Femur (tissue), 1 donor: ENCODE measurements around the gene SCIMP.
"Not testable (repeated sequence)": the region's sequence is repeated elsewhere in the genome, so short reads cannot be mapped to it uniquely, and the experiment has no call there.

Source experiments
- DNase-seq: peaks from one replicate; pipeline ENCODE4 v3.0.0-alpha.2; 2017

Gene SCIMP

GRCh38 chr17:5234645-5235576, at the start of gene SCIMP:
Gene SCIMP, minus strand, starts transcription at chr17:5234860. Its CDS starts 105 bp downstream, at chr17:5234755.
- DNase-seq = peak; percentile 37

GRCh38 chr17:5283571-5284315, 49.1 kb upstream of the SCIMP start:
- DNase-seq = no peak

GRCh38 chr17:5282642-5283217, 48.1 kb upstream of the SCIMP start:
- peak; percentile 48 for DNase-seq

DNA sequence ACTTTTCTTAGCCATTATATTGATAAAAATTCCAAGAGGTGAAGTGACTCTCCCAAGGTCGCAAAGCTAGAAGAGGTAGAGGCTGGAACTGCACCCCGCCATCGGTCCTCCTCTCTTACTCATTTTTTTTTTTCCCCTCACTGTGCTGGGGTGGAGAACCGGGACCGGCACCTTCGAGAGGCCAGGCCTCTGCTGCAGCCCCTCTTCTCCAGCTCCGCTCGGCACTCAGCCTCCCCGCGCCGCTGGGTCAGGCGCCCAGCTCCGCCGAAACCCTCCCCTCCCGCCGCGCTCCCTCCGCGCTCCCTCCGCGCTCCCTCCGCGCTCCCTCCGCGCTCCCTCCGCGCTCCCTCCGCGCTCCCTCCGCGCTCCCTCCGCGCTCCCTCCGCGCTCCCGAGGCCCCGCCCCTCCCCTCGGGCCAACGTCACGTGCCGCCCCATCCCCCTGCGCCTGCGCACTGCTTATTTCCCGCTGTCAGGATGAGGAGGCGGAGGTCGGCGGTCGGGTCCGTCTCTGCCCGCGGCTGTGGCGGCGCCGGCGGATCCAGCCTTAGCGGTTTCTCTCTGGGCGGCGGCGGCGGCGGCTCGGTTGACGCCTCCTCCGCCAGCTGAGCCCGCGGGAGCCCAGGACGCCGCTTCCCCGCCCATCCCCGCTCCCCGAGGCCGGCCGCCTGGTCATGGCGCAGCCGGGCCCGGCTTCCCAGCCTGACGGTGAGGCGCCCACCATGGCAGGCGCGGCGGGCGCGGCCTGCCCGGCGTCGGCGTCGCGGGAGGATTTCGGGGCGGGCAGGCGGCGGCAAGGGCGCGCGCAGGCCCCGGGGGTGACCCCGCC, 47.4 kb upstream of the SCIMP start, which contains the start of gene RABEP1:
Gene RABEP1 (plus strand): TSS at position 471 of the 828 bp plus-strand sequence. CDS start 203 bp downstream, at position 674.
- DNase-seq = peak; percentile 94

- DNase-seq = no peak
These were observed 37.7 kb upstream of the SCIMP start for GRCh38 chr17:5272322-5272721.

DNA sequence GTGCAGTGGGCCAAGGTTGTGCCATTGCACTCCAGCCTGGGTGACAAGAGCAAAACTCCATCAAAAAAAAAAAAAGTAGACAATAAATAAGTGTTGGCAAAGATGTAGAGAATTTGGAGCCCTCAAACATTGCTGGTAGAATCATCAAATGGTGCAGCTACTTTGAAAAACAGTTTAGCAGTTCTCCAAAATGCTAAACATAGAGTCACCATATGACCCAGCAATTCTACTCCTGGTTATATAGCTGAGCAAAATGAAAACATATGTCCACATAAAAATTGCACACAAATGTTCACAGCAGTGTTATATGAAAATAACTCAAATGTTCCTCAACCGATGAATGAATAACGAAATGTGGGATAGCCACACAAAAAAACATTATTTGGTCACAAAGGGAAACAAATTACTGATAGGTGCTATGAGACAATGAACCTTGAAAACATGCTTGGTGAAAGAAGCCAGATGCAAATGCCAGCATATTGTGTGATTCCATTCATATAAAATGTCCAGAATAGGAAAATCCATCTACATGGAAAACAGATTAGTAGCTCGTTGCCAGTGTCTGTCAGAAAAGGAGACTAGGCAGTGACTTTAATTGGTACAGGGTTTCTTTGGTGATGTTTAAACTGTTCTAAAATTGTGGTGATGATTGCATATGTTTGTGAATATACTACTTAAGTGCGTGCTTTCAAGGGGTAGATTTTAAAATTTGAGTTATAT, 34.7 kb upstream of the SCIMP start:
- DNase-seq = no peak

DNA sequence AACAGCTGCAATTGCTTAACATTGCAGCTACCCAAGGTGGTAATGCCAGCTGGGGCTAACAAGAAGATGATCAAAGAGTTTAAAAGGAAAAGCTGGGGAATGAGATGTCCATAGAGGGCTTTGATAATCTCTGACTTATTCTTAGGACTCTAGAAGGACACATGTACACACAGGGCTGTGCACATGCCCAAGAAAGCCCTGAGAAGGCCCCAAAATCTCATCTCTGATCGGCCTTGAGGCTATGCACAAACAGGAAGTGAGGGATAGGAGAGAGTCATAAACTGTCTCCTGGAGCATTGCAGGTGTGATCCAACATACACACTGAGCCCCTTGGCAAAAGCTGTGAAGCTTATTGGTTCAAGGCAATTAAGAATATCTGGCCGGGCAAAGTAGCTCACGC, 30.2 kb upstream of the SCIMP start:
- DNase-seq = no peak

DNA sequence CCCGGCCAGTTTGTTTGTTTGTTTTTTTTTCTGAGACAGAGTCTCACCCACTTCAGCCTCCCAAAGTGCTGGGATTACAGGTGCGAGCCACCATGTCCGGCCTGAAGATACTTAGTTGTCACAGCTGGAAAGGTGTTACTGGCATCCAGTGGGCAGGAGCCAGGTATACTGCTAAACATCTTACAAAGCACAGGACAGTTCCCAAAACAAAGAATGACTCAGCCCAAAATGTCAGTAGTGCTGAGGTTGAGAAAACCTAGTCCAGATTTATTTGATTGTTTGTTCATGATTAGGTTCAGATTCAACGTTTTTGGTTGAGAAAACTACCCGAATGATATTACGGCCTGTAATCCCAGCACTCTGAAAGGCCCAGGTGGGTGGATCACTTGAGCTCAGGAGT, 28.8 kb upstream of the SCIMP start:
- no peak for DNase-seq

GRCh38 chr17:5262416-5262991, 27.8 kb upstream of the SCIMP start:
- no peak for DNase-seq

DNA sequence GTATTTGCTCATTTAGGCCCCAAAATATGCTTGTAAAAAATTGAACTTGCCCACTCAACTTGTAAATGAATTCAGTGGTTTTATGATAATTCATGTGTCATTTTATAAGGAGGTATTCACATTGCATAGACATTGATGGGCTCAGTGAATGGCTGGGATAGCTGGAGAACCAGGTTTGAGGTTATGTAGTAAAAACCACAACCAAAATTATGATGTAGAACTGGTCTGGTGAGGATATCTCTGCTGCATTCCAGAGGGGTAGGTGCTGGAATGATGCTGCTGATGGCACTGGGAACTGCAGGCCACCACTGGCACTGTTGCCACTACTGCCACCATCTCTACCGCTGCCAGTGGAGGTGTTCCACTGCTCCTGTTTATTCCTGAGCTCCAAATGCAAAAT, 25.9 kb upstream of the SCIMP start:
- no peak for DNase-seq

GRCh38 chr17:5257124-5257523, 22.5 kb upstream of the SCIMP start:
- DNase-seq = no peak

- peak; percentile 55 for DNase-seq
These were observed 20.4 kb upstream of the SCIMP start for GRCh38 chr17:5254903-5255521.

- DNase-seq = no peak
These were observed 19.8 kb upstream of the SCIMP start for GRCh38 chr17:5254414-5254813.

DNA sequence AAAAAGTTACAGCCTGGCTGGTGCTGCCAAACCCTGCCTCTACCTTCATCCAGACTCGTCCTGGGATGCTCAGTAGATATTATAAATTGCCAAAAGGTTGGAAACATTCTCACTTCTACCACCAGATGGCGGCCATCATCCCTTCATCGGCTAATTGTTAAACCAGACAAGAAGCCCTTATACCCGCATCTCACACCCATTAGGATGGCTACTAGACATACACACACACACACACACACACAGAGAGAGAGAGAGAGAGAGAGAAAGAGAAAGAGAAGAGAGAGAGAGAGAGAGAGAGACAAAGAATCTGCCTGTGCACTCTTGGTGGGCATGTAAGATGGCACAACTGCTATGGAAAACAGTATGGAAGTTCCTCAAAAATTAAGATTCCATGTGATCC, 15.0 kb upstream of the SCIMP start:
- DNase-seq = peak; percentile 75

GRCh38 chr17:5248821-5249479, 14.3 kb upstream of the SCIMP start:
- no peak for DNase-seq

DNA sequence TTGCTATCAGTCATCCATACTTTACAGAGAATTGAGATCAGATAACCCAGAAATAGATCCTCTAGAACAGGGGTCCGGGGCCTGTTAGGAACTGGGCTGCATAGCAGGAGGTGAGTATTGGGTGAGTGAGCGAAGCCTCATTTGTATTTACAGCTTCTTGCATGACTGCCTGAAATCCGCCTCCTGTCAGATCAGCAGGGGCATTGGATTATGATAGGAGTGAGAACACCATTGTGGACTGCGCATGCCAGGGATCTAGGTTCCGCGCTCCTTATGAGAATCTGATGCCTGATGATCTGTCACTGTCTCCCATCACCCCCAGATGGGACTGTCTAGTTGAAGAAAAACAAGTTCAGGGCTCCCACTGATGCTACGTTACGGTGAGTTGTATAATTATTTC, 13.0 kb upstream of the SCIMP start:
- DNase-seq = no peak

DNA sequence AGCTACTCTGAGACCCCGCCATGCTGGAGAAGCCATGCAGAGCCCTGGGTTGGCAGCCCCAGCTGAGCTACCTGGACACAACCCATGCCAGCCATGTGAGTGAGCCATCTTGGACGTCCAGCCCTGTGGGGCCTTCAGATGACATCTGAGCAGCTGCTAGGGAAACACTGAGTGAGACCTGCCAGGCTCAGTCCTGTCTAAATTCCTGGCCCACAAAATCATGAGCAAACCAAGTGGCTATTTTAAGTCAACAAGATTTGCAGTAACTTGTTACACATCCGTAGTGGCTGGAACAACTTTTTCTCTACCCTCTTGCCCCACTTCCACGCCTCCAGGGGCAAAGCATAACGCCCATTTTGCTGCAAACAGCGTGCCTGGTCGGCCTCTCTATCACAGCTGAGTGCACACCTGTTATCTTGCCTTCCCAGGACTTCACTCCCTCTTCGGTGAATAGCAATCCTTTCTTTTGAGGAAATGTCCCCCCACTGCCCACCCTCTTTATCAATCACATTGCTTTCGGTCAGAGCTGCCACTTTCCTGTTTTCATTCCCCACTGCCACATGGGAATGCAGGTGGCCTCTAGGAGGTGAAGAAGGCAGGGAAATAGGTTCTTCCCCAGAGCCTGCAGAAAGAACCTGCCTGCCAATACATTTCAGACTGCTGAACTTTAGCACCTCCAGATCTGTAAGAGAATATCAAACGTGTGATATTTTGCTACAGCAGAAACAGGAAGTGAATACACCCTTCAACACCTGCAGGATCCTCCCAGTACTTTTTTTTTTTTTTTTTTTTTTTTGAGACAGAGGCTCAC, 7.4 kb upstream of the SCIMP start:
- no peak for DNase-seq

DNA sequence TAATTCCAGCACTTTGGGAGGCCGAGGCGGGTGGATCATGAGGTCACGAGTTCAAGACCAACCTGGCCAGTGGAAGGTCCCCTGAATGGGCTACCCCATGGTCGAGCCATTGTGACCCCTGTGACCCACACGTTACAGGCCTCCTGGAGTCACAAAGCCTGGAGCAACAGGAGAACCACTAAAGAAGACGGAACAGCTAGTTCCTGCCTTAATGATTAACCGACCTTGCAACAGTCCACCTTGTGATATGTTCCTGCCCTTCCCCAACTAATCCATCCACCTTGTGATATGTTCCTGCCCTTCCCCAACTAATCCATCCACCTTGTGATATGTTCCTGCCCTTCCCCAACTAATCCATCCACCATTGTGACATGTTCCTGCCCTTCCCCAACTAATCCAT, 5.1 kb upstream of the SCIMP start:
- not testable (repeated sequence) for DNase-seq

GRCh38 chr17:5238333-5238732, 3.7 kb upstream of the SCIMP start:
- DNase-seq = no peak
